ENCODE results near the gene PRH2.

DNA sequence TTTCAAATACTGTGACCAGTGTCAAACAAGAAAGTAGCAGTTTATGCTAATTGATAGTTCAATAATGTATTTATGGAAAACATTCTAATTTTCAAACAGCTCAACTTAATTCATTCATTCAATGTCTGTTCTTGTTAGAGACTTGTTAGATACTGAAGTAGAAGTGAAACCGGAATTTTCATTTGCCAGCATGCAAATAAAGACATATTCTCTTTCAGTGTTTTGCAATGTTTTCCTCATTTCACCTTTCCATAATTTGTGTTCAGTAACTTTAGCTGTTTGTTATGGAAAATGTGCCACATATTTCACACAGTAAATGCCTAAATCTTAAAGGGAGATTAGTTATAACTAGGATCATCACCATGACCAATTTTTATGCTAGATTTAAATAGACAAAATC, 36.4 kb downstream of the PRH2 start:
- TF ChIP-seq CTCF (IDR thresholded peaks at IDR 0.05) (no peak), POLR2A (IDR thresholded peaks at IDR 0.05) (no peak)

All from body of pancreas (tissue), 4 donors.